RCC 7860 (cell line): ENCODE measurements around the gene TLR9.
A peak's percentile ranks its signal among the peaks of the same experiment; 100 is the strongest.
"Not testable (repeated sequence)": the region's sequence is repeated elsewhere in the genome, so short reads cannot be mapped to it uniquely, and the experiment has no call there.

Experiments used
- DNase-seq: peaks from one replicate; pipeline ENCODE4 v3.0.0-alpha.2; 2015; ENCODE audit warnings: low spot score
- FAIRE-seq: peaks from 2 replicates; lab custom pipeline; 2012; peaks lifted over from hg19 to GRCh38; lab: Jason Lieb, UNC

The TLR9 gene

DNA sequence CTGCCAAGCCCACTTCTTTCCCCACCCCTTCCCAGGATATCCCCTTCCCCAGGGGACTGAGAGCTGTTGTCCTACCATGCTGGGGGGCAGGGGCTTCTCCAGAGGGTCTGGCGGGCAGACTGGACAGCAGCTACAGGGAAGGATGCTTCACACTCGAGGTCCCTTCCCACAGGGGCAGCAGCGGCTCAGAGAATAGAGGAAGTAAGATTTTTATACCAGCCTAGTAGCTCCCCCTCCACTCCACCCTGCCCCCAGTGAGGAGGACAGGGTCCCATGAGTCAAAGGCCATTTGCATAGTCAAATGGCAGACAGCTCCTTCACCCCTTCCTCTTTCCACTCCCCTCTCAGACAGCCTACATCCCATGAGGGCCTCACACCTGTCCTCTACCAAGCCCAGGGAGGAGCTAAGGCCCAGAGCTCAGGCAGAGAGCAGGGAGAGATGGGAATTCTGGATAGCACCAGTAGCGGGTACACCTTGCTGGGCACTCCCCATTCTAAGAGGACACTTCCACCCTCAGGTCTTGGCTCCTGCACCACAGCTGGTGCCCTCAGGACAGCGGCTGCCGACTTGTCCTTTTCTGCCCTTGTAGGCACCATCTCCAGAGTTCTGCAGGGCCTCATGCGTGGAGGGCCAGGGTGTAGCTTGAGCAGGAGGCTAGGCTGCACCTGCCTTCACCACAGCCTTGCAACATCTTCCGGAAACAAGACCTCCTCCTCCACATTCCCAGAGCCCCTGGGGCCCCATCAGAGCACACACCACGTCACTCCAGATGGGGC, at the start of gene TLR9:
Gene TLR9 (minus strand): TSS at position 194 of the 777 bp plus-strand sequence. CDS start 116 bp downstream, at position 78.
- FAIRE-seq (no peak), DNase-seq (no peak)

- DNase-seq, FAIRE-seq: not testable (repeated sequence)
Observed at GRCh38 chr3:52274781-52275180, 49.3 kb upstream of the TLR9 start.

GRCh38 chr3:52272831-52273230, 47.4 kb upstream of the TLR9 start:
- FAIRE-seq (no peak), DNase-seq (no peak)

GRCh38 chr3:52272172-52272571, 46.7 kb upstream of the TLR9 start:
- FAIRE-seq, DNase-seq: not testable (repeated sequence)

GRCh38 chr3:52270252-52270754, 44.9 kb upstream of the TLR9 start:
- FAIRE-seq (no peak), DNase-seq (no peak)

DNA sequence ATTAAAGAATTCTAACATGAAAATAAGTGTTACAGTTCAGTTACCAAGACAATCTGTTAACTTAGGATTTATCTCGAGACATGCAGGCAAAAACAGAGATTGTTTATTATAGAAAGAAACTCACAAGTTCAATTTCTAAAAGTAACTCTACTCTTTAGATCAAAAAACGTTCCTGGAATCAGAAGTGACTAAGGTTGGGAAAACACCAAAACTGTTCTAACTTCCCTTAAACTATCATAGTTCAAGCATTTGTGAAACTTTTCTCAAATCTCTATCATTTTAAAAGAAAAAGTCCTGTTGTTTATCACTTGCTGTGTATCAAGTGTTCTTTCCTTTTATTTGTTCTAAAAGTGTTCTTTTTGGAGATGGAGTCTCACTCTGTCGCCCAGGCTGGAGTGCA, 44.3 kb upstream of the TLR9 start:
- FAIRE-seq (no peak), DNase-seq (no peak)

DNA sequence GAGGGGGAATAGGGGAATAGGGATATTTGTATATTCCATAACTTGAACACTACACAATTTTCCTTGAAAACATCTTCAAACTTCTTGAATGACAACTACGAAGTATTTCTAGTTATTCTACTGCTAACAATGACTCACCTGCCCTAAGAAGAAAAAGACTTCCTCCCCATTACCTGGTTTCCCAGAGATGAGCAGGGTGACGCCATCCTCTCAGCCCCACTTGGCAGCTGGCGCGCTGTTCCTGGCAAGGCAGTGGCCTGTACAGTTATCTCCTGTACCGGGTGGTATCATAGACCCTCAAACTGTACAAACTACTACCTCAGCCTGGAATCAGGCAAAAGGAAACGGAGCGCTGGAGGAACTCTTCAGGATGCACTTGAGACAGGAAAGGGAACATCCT, 42.6 kb upstream of the TLR9 start:
- DNase-seq = no peak

DNA sequence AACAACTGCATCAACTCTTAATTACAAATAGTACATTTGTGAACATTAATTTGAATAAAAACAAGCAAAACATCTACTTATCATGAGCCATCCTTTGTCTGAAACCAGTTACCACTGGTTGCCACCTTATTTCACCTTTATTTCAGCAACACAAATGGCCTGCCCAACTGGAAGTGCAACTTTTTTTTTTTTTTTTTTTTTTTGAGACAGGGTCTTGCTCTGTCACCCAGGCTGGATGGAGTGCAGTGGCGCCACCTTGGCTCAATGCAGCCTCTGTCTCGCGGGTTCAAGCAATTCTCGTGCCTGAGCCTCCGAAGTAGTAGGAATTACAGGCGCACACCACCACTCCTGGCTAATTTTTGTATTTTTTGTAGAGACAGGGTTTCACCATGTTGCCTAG, 39.9 kb upstream of the TLR9 start:
- FAIRE-seq (no peak), DNase-seq (no peak)

More for the DNA sequence above, 42.6 kb upstream of the TLR9 start:
- FAIRE-seq = no peak

GRCh38 chr3:52262447-52262846, 37.0 kb upstream of the TLR9 start:
- DNase-seq (no peak), FAIRE-seq (no peak)

DNA sequence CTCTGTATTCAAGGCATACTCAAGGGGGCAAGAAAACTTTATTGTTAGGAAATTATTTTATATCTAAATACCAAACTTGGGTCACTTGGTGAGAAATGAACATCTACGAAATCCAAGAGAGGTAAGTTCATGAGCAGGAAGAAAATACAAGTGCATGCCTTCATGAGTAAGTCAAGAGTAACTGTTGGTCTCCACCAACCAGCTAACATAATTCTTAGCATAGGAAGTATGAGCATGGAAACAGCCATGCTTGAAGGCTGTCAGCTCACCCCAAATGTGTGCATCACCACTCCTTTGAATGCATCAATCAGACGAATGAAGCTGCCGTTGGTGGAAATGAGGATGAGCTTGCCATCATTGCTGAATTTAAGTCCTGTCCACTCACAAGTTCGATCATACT, 34.0 kb upstream of the TLR9 start:
- FAIRE-seq (no peak), DNase-seq (no peak)

DNA sequence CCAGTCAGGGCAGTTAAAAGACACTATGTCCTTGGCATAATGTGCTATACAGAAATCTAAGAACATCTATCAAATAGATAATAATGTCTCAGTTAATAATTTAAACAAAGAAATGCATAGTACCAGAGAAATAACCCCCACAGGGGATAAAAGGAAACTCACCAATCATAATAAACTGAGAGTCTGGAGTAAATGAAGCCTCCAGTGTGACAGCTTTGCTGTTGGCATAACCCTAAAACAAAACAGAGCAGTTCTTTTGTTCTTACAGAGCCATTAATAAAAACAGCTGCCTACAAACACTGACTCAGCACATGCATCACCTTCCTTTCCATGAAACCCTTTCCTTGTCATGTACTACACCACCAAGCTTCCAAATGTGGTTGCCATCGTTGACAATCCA, 33.6 kb upstream of the TLR9 start:
- FAIRE-seq (no peak), DNase-seq (no peak)

DNA sequence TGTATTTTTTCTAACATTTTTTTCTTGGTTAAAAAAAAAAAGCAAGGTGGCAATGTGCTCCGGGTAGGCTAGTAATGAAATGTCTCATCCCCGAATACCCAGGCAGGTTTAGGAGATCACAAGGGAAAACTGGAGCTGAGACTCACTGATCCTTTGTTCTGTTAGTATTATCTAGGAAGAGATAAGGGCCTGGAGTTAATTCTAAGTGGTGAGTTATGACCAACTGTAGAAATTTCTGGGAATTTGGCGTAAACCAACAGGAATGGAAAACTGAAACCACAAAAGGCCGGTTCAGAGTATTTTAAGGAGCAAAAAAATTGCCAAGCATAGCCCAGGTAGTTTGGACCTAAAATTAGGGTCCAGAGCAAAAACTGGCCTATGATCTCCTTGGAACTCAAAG, 32.5 kb upstream of the TLR9 start:
- FAIRE-seq (no peak), DNase-seq (no peak)

DNA sequence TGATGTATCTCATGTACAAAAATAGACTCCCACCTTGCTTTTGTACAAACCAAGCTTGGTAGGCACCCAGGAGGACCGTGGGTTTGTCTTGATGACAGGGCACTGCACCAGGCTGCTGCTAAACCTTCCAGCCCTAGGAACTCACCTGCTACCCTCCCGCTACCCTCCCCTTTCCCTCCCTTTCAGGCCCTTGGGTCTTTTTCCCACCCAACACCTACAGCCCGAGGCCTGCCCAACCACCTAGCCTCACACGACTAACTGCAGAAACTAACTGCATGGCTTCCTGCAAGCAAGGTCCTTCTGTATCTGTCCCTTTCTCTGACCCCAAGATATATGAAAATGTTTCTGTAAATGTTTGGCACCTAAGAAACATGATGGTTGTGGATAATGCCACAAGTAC, 31.2 kb upstream of the TLR9 start:
- DNase-seq (no peak), FAIRE-seq (no peak)

- DNase-seq = no peak
- FAIRE-seq = no peak
Observed at GRCh38 chr3:52256159-52256558, 30.7 kb upstream of the TLR9 start.

GRCh38 chr3:52254608-52255007, 29.2 kb upstream of the TLR9 start:
- DNase-seq (no peak), FAIRE-seq (no peak)

GRCh38 chr3:52253314-52254304, 28.2 kb upstream of the TLR9 start:
- FAIRE-seq = no peak
- DNase-seq = peak; percentile 3

- FAIRE-seq = no peak
- DNase-seq = no peak
Observed at GRCh38 chr3:52250122-52250521, 24.7 kb upstream of the TLR9 start.

GRCh38 chr3:52249683-52250082, 24.2 kb upstream of the TLR9 start:
- FAIRE-seq = no peak
- DNase-seq = no peak

GRCh38 chr3:52248816-52249547, 23.5 kb upstream of the TLR9 start:
- DNase-seq = no peak
- no peak for FAIRE-seq

GRCh38 chr3:52248165-52248541, 22.7 kb upstream of the TLR9 start:
- FAIRE-seq (no peak), DNase-seq (no peak)
